ENCODE measurements around the gene KRTAP6-3.

KRTAP6-3 gene, protein sequence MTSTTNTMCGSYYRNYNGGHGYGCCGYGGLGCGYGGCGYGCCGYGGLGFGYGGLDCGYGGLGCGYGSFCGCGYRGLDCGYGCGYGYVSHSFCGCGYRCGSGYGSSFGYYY

DNA sequence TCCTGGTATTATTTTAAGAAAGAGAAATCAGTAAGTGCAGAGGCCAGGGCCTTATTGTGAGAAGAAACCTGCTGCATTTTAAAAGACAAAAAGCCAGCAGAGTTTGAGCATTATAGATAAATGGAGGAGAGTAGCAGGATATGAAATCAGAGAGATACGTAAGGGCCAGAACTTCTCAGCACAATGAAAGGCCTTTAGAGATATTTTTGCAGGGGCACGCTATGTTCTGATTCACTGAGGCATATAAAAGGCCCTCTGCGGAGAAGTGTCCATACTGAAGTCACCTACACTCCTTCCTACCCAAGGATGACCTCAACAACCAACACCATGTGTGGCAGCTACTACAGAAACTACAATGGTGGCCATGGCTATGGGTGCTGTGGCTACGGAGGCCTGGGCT is at the start of gene KRTAP6-3:
Gene KRTAP6-3, plus strand, starts transcription at position 301 of the 400 bp plus-strand sequence. Its CDS starts 6 bp downstream, at position 307.
- TF ChIP-seq, protein P1, sequence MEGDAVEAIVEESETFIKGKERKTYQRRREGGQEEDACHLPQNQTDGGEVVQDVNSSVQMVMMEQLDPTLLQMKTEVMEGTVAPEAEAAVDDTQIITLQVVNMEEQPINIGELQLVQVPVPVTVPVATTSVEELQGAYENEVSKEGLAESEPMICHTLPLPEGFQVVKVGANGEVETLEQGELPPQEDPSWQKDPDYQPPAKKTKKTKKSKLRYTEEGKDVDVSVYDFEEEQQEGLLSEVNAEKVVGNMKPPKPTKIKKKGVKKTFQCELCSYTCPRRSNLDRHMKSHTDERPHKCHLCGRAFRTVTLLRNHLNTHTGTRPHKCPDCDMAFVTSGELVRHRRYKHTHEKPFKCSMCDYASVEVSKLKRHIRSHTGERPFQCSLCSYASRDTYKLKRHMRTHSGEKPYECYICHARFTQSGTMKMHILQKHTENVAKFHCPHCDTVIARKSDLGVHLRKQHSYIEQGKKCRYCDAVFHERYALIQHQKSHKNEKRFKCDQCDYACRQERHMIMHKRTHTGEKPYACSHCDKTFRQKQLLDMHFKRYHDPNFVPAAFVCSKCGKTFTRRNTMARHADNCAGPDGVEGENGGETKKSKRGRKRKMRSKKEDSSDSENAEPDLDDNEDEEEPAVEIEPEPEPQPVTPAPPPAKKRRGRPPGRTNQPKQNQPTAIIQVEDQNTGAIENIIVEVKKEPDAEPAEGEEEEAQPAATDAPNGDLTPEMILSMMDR (IDR thresholded peaks at IDR 0.05; ENCODE audit: borderline replicate concordance, control extremely low read depth, extremely low read depth, insufficient read depth, missing control alignments) = no peak
- no peak for DNase-seq (ENCODE audit: low spot score)
- in situ Hi-C loops (cut with MboI; ENCODE audit: low sequenced_read_pairs, unreplicated experiment) = no loop called here

DNA sequence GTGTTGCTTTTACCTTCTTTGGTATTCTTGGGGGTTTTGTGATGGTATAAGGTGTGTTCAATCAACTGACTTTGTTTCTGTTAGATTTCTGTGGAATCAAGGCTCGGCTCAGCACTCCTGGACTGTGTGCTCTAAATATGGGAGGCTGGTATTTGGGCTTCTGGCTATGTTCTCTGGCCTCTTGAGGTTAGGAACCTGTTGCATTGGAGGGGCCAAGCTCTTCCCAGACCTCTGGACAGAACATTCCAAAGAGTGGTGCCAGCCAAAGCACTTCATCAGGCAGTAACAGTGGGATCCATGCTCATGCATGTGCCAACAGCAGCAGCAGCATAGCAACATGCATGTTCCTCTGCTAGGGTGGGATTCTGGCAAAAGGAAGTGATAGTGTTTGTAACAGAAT is 39.5 kb upstream of the KRTAP6-3 start:
- in situ Hi-C loops (cut with MboI; ENCODE audit: low sequenced_read_pairs, unreplicated experiment) = no loop called here
- DNase-seq (ENCODE audit: low spot score) = no peak

DNA sequence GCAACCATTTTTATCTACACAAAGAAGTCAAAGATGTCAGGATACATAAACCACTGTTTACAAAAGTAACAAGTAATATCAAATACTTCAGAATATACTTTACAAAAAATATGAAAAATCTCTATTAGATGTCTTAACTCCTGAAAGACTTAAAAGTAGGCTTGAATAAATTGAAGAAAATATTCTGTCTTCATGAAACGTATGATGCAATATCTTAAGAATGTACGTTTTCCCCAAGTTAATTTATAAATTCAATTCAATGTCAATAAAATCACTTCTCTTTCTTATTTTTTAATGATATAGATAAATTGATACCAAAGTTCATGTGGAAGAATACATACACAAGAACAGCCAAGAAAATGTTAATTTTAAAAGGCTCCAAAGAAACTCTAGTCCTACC is 37.1 kb upstream of the KRTAP6-3 start:
- in situ Hi-C loops (cut with MboI; ENCODE audit: low sequenced_read_pairs, unreplicated experiment) = no loop called here
- DNase-seq (ENCODE audit: low spot score) = no peak
- TF ChIP-seq, protein P1 (IDR thresholded peaks at IDR 0.05; ENCODE audit: borderline replicate concordance, control extremely low read depth, extremely low read depth, insufficient read depth, missing control alignments) = no peak

More for the DNA sequence above, 39.5 kb upstream of the KRTAP6-3 start:
- TF ChIP-seq, protein P1 (IDR thresholded peaks at IDR 0.05; ENCODE audit: borderline replicate concordance, control extremely low read depth, extremely low read depth, insufficient read depth, missing control alignments) = no peak

DNA sequence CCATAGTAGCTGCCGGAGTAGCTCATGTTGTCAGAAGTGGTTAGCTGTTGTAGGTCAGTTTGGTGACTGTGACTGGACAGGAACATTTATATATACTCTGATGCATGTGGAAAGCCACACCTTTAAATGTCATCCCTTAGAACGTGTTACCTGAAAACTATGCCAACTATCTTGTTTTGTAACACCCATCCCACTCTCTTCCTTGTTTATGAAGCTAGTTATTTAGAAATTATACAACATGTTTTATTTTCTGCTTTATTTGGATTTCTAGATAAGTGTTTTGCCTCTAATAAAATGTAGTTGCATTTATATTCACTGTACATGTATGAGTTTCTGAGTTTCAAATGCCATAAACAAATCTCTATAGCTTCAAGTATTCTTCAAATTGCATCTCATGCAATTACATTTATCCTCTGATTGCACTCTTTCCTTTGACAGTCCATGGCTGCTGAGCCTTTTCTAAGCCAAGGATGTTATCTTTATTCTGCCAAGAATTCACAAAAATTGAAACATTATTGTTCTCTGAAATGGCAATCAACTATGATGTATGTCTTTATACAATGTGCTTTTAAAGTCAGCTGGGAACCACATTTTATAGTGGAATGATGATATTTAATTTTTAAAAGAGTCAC is 30.9 kb upstream of the KRTAP6-3 start, which contains the start of gene KRTAP19-7:
Gene KRTAP19-7, minus strand, starts transcription at position 51 of the 632 bp plus-strand sequence. Its CDS starts 25 bp downstream, at position 26.
- in situ Hi-C loops (cut with MboI; ENCODE audit: low sequenced_read_pairs, unreplicated experiment) = no loop called here
- TF ChIP-seq, protein P1 (IDR thresholded peaks at IDR 0.05; ENCODE audit: borderline replicate concordance, control extremely low read depth, extremely low read depth, insufficient read depth, missing control alignments) = no peak
- DNase-seq (ENCODE audit: low spot score) = no peak

DNA sequence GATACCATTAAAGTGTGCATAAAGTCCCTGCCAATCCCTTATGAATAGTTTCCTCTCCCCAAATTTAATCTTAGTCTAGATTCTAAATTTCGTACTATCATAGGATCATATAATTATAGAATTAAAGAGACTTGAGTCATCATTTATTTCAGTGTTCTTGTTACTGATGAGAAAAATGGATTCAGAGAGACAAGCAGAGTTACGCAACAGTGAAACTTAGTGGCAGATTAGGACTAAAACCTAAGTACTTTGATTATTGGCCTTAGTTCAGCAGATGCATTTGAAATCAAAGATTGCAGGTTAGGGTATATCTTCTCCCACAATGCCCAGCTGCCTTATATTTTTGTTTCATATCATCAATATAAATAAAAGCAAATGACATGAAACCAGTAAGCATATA is 30.3 kb upstream of the KRTAP6-3 start:
- in situ Hi-C loops (cut with MboI; ENCODE audit: low sequenced_read_pairs, unreplicated experiment) = no loop called here
- TF ChIP-seq, protein P1 (IDR thresholded peaks at IDR 0.05; ENCODE audit: borderline replicate concordance, control extremely low read depth, extremely low read depth, insufficient read depth, missing control alignments) = no peak

DNA sequence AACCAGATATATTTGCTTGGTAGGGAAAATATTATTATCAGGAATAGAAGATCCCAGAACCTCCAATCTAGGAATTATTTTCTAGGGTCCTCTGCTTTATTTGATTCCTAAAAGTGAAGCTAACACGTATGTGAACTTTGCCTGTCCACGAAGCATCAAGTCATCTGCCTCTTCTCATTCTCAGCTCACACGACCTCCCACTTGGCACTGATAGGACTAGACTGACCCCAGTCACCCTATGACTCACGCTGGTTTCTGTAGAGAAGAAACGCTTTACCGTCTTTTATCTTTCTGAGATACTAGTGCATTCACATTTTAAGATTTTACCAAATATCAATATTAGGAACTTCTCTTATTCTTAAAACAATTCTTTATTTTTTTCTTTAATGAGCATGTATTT is 29.2 kb upstream of the KRTAP6-3 start:
- in situ Hi-C loops (cut with MboI; ENCODE audit: low sequenced_read_pairs, unreplicated experiment) = no loop called here
- no peak for DNase-seq (ENCODE audit: low spot score)
- TF ChIP-seq, protein P1 (IDR thresholded peaks at IDR 0.05; ENCODE audit: borderline replicate concordance, control extremely low read depth, extremely low read depth, insufficient read depth, missing control alignments) = no peak

More for the DNA sequence above, 30.3 kb upstream of the KRTAP6-3 start:
- no peak for DNase-seq (ENCODE audit: low spot score)

Data from GM13976 (cell line).